ENCODE data around the gene POLDIP2. TPM values are rescaled to one million over a fixed set of nuclear protein-coding genes. Genes with fewer than 3 reads are reported as not detected.

Gene POLDIP2
- total and polyA plus RNA-seq, 2 of the 13 experiments (the other 11 are each of a cell fraction or from before 2014, with no cell fraction given): 85.9 to 114 TPM

GRCh38 chr17:28357061-28357900 is at the start of gene POLDIP2 (continued):
- TF ChIP-seq DMTF1 (CRISPR knock-in tag; IDR thresholded peaks at IDR 0.05) (no peak), MXD1 (CRISPR knock-in tag; IDR thresholded peaks at IDR 0.05) (peak; percentile 73), ZNF674 (CRISPR knock-in tag; IDR thresholded peaks at IDR 0.05; ENCODE audit: low read depth) (no peak), TBX2 (CRISPR knock-in tag; IDR thresholded peaks at IDR 0.05; ENCODE audit: borderline replicate concordance) (peak; percentile 88), CC2D1A (CRISPR knock-in tag; IDR thresholded peaks at IDR 0.05) (no peak), SRSF1 (optimal IDR thresholded peaks at IDR 0.05; ENCODE audit: low read depth, low read length) (peak; percentile 64), ZNF564 (CRISPR knock-in tag; IDR thresholded peaks at IDR 0.05) (0 out of 2 replicates have a peak, but pooled peaks have one; percentile 32), FUBP1 (CRISPR knock-in tag; IDR thresholded peaks at IDR 0.05; ENCODE audit: borderline replicate concordance) (no peak), ZNF883 (CRISPR knock-in tag; IDR thresholded peaks at IDR 0.05; ENCODE audit: not compliant biosample characterization) (peak; percentile 26), ZUFSP (CRISPR knock-in tag; IDR thresholded peaks at IDR 0.05; ENCODE audit: borderline replicate concordance) (no peak), ZNF34 (CRISPR knock-in tag; IDR thresholded peaks at IDR 0.05; ENCODE audit: borderline replicate concordance) (0 out of 2 replicates have a peak, but pooled peaks have one; percentile 28), ZKSCAN1 (IDR thresholded peaks at IDR 0.05; ENCODE audit: low read length) (no peak), KDM5B (CRISPR knock-in tag; IDR thresholded peaks at IDR 0.05; ENCODE audit: borderline replicate concordance) (peak; percentile 87; the same call in 1 of the 2 replicates), BCL3 (CRISPR knock-in tag; IDR thresholded peaks at IDR 0.05) (no peak; the same call in 1 of the 2 replicates), ZNF850 (CRISPR knock-in tag; conservative IDR thresholded peaks at IDR 0.05) (no peak), ZNF788 (CRISPR knock-in tag; IDR thresholded peaks at IDR 0.05; ENCODE audit: borderline replicate concordance) (peak; percentile 93; the same call in 1 of the 2 replicates), GMEB1 (CRISPR knock-in tag; IDR thresholded peaks at IDR 0.05; ENCODE audit: borderline replicate concordance) (peak; percentile 93)
